ENCODE results near the gene TM4SF20.

Gene TM4SF20, protein sequence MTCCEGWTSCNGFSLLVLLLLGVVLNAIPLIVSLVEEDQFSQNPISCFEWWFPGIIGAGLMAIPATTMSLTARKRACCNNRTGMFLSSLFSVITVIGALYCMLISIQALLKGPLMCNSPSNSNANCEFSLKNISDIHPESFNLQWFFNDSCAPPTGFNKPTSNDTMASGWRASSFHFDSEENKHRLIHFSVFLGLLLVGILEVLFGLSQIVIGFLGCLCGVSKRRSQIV

DNA sequence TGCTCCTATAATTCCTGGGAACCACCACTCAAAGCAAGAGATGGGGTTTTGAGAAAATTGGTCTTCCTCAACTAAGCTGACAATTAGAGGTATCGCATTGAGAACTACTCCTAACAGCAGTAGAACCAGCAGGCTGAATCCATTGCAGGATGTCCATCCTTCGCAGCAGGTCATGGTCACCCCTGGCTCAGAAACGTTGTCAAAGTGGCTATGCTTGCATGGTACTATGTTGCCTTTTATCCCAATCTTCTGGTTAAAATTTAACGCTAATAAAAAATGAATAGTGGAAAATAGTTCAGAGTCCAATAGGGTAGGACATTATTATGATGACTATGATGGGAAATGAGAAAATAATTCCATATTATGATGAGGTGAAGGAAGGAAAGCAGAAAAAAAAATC lies at the start of gene TM4SF20:
Gene TM4SF20 (minus strand): TSS at position 212 of the 400 bp plus-strand sequence. CDS start 38 bp downstream, at position 174.
- no peak for DNase-seq

DNA sequence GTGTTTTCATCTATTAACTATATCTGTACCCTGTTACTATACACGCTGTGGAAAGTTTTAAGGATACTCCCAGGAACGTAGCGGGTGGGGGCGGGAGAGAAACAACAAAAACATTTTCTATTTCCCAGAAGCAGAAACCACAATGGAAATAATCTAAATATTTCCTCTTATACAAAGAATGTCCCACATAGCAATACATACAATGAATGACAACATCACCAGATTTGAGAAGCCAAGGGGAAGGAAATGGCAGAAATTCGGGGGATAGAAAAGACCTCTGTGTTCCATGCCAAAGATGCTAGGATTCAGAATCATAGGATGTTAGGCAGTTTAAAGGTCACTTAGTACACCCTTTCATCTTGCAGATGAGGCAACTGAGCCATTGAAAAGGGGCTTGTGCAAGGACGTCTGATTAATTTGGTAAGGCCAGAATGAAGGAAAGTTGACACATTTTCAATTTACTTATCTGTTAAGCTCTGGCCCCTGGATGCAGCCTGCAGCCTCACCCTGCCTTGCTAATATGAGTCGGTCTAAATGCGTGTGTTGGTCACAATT lies 49.7 kb upstream of the TM4SF20 start:
- no peak for DNase-seq

DNA sequence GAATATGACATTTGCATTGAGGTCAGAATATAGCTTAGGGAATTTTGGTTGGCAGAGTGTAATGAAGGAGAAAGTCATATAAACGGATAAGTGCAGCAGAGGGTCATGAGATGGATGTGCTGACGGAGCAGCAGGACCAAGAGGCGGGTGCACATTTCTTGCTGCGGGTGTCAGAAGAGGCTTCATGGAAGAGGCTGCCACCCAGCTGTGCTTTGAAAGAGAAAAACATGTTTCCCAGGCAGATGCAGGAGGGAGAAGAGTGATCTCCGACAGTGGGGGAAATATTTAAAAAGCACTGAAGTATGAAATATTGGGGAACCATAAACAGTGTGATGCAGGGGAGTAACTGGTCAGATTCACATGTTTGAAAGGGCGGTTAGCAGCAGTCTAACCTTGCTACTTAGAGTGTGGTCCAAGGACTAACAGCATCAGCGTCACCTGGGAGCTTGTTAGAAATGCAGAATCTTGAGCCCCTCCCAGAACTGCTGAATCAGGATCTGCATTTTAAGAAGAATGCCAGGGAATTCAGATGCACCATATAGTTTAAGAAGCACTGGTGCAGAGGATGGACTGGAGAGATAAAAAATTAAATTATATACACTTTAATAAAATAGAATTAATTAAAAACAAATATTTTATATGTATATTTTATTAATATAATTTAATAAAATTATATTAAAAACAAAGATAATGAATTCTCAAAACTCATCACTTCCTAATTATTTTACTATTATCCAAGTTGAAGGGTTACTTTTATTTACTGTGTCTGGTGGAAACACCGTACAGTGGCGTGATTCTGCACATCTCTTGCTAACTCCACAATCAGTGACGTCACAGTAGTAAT lies 44.8 kb upstream of the TM4SF20 start:
- no peak for DNase-seq

- DNase-seq, result no peak
Measured at GRCh38 chr2:227420087-227421052, 41.3 kb upstream of the TM4SF20 start.

DNA sequence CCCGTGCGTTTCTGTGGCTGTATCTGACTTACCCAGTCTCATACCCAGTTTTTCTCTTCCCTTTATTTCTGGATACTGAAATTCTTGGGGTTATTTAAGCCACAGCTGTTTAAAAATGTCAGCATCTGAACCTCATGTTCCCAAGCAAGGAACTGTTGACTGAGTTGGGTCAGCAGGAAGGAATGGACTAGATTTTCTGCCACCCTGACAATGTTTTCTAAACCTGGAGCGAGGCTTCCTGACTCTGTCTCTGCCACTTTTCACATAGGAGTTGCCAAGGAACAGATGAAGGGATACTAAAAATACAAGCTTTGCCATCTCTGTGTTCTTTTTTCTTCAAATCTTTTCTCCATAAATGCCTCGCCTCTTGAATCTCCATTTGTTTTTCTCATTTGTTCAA lies 37.6 kb upstream of the TM4SF20 start:
- no peak for DNase-seq

DNA sequence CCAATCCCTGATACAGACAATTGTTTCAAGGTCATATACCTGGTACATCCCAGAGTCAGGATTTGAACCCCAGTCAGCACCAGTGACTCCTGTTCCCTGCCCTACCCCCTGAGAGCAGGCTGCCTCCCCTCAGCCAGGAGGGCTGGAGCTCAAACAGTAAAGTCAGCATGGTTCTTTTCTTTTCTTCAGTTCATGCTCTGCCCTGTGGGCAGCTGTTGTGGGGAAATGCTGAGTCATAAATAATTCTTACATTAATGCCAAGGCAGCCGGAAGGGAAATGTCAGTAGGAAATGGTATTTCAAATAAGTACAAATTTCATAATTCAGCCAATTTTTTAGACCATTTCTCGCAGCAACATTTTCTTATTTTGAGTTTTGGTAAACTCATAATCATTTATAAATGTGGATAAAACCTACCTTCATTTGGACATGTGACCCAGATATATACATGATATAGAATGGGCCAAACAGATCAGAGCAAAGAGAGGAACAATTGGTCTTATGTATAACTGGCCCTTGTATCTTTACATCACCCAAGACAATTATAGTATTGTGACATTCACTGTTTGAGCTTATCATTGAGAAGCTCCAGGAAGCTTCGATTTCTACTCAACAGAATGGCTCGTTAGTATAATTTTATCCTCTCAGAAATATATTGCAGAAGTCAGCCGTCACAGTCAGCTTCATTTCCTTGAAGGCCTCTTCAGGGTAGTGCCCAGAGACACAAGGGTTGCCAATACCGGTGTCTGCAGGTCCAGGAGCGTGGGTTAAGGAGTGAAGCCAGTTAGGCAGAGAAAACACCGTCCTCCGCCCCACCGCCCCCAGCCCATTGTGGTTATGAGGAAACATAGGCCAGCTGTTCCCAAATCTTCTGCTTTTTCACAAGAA lies 36.7 kb upstream of the TM4SF20 start:
- DNase-seq, result no peak

- no peak for DNase-seq
Measured at GRCh38 chr2:227414846-227415245, 35.7 kb upstream of the TM4SF20 start.

GRCh38 chr2:227413371-227413770 lies 34.3 kb upstream of the TM4SF20 start:
- DNase-seq, result no peak

DNA sequence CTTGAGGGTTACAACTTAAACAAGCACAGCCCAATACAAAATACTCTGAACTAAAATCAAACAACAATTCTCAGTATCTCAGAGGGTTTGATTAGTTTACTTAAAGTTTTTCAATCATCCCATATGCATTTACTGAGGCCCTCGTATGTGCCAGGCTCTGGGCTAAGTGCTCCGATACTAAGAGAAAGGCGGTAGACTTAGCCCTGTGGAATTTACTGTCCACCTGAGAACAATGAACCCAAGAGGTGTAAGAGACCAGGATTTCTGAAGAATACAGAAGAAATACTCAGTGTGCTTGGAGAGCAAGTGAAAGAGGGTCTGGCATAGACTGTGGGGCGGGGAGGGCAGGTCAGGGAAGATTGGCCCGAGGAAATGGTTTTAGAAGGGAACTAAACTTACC lies 33.8 kb upstream of the TM4SF20 start:
- DNase-seq, result no peak

DNA sequence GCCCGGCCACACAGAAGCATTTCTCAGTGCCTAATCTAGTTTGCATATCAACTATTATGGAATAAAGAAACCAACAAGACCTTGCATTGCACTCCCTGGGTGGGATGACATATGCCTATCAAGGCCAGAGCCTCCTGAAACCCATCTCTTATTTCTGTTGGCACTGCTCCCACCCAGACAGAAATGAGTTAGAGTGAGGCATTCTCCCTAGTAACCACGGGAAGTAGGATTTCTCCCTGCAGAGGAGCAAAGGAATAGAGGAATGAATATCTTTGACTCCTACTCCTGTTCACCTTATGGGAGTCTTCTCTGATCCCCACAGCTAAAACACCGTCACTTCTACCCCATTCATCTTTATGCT lies 32.9 kb upstream of the TM4SF20 start:
- DNase-seq, result no peak

- peak; percentile 64 to 72 for DNase-seq
Measured at GRCh38 chr2:227411320-227411989, 32.3 kb upstream of the TM4SF20 start.

- no peak for DNase-seq
Measured at GRCh38 chr2:227410191-227410590, 31.1 kb upstream of the TM4SF20 start.

DNA sequence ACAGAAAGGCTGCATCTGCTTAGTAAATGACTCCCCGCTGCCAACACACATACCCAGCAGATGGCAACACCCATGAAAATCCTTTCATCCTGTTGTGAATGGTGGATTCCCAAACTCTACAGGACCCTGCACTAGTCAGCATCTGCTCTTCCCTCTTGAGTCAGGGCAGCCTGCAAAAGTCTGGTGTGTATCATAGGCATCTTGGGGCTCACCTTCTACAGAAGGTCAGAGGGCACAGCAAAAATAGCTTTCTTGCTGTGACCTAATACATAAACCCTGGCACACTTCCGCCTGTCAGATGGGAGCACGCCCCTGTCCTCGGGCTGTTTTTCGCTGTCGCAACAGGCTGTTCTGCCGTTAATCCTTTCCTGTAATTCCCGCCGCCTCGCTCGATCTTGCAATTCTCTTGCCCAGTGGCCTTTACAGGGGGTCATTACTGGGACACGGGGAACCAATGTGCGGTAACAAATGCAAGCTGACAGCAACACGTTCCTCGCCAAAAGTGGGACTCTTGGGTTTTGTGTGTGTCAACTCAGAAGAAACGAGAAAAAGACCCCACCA lies 28.6 kb upstream of the TM4SF20 start:
- no peak for DNase-seq

GRCh38 chr2:227406177-227407031 lies 27.3 kb upstream of the TM4SF20 start:
- no peak for DNase-seq

- no peak for DNase-seq
Measured at GRCh38 chr2:227404585-227405271, 25.6 kb upstream of the TM4SF20 start.

- DNase-seq, result no peak
Measured at GRCh38 chr2:227402959-227403358, 23.9 kb upstream of the TM4SF20 start.

GRCh38 chr2:227402321-227402720 lies 23.2 kb upstream of the TM4SF20 start:
- DNase-seq, result no peak

- no peak for DNase-seq
Measured at GRCh38 chr2:227401550-227401949, 22.4 kb upstream of the TM4SF20 start.

Data from activated CD4-positive, alpha-beta T cell treated with anti-CD3 and anti-CD28 coated beads, Interleukin-2, amount 50 U/mL, for 48 hours (primary cell).